BLaER1 treated with 17β-estradiol and CSF1 and Interleukin-3, amounts not matched to agents 10 nM and 100 nM (cell line): ENCODE measurements around the gene PODN.

Experiments
- H3K27ac ChIP-seq, 11 experiments: shearing (Covaris generic); formaldehyde crosslinking; 2 replicates each; pipeline ENCODE4 v1.8.1; 2022
- H3K27me3 ChIP-seq, 11 experiments: shearing (Covaris generic); formaldehyde crosslinking; 2 replicates each; pipeline ENCODE4 v1.8.1; 2022
- H3K36me3 ChIP-seq, 11 experiments: shearing (Covaris generic); formaldehyde crosslinking; 2 replicates each; pipeline ENCODE4 v1.8.1; 2022
- H3K4me1 ChIP-seq, 10 experiments: shearing (Covaris generic); formaldehyde crosslinking; 2 replicates each; pipeline ENCODE4 v1.8.1; 2022
- H3K4me2 ChIP-seq, 11 experiments: shearing (Covaris generic); formaldehyde crosslinking; 2 replicates each; pipeline ENCODE4 v1.8.1; 2022
- H3K4me3 ChIP-seq, 10 experiments: shearing (Covaris generic); formaldehyde crosslinking; 2 replicates each; pipeline ENCODE4 v1.8.1; 2022
- H3K9ac ChIP-seq, 11 experiments: shearing (Covaris generic); formaldehyde crosslinking; 2 replicates each; pipeline ENCODE4 v1.8.1; 2022
- H3K9me3 ChIP-seq, 11 experiments: shearing (Covaris generic); formaldehyde crosslinking; replicated peaks in 1 of 11; 2 replicates each; pipeline ENCODE4 v1.8.1; 2022
- H4K20me1 ChIP-seq, 11 experiments: shearing (Covaris generic); formaldehyde crosslinking; 2 replicates each; pipeline ENCODE4 v1.8.1; 2022
- Cebpa-rat ChIP-seq, 11 experiments: shearing (Covaris generic); IDR thresholded peaks; 2 replicates each; pipeline ENCODE4 v1.8.1; 2022

Gene PODN

GRCh38 chr1:53069663-53070327, 7.8 kb downstream of the PODN start:
- H3K36me3 ChIP-seq: no peaks in the 10 kb centered on the region
- TF ChIP-seq Cebpa-rat (IDR thresholded peaks at IDR 0.05): no peak
- no peak overlapping the region for H3K27ac ChIP-seq
- no peaks in the 10 kb centered on the region for H4K20me1 ChIP-seq
- no peak overlapping the region for H3K4me3 ChIP-seq
- H3K4me1 ChIP-seq: no peaks in the 10 kb centered on the region
- no peaks in the 10 kb centered on the region for H3K9me3 ChIP-seq
- no peak overlapping the region for H3K4me2 ChIP-seq
- H3K27me3 ChIP-seq: peaks cover 0 to 12% (median 3%) of the 10 kb centered on the region in 11 experiments; a peak in 8 of 22 replicates
- H3K9ac ChIP-seq: no peak overlapping the region

- H3K4me2 ChIP-seq: no peak overlapping the region
- TF ChIP-seq Cebpa-rat (IDR thresholded peaks at IDR 0.05): no peak
- H3K9me3 ChIP-seq: no peaks in the 10 kb centered on the region
- H4K20me1 ChIP-seq: no peaks in the 10 kb centered on the region
- no peak overlapping the region for H3K27ac ChIP-seq
- H3K9ac ChIP-seq: no peak overlapping the region
- no peaks in the 10 kb centered on the region for H3K4me1 ChIP-seq
- H3K27me3 ChIP-seq: peaks cover 0 to 3% (median 0%) of the 10 kb centered on the region in 11 experiments; a peak in 2 of 22 replicates
- no peak overlapping the region for H3K4me3 ChIP-seq
- no peaks in the 10 kb centered on the region for H3K36me3 ChIP-seq
Observed at GRCh38 chr1:53070621-53071020, 8.6 kb downstream of the PODN start.

GRCh38 chr1:53071167-53071865, 9.3 kb downstream of the PODN start:
- no peak overlapping the region for H3K9ac ChIP-seq
- H3K27ac ChIP-seq: no peak overlapping the region
- no peak overlapping the region for H3K4me3 ChIP-seq
- no peaks in the 10 kb centered on the region for H3K9me3 ChIP-seq
- no peaks in the 10 kb centered on the region for H3K27me3 ChIP-seq
- no peaks in the 10 kb centered on the region for H3K36me3 ChIP-seq
- no peak for TF ChIP-seq Cebpa-rat (IDR thresholded peaks at IDR 0.05)
- no peaks in the 10 kb centered on the region for H3K4me1 ChIP-seq
- H4K20me1 ChIP-seq: no peaks in the 10 kb centered on the region
- no peak overlapping the region for H3K4me2 ChIP-seq

- H4K20me1 ChIP-seq: no peaks in the 10 kb centered on the region
- no peak overlapping the region for H3K9ac ChIP-seq
- H3K4me1 ChIP-seq: no peaks in the 10 kb centered on the region
- H3K4me2 ChIP-seq: no peak overlapping the region
- no peak overlapping the region for H3K4me3 ChIP-seq
- H3K36me3 ChIP-seq: no peaks in the 10 kb centered on the region
- no peak for TF ChIP-seq Cebpa-rat (IDR thresholded peaks at IDR 0.05)
- H3K9me3 ChIP-seq: no peaks in the 10 kb centered on the region
- no peaks in the 10 kb centered on the region for H3K27me3 ChIP-seq
- H3K27ac ChIP-seq: no peak overlapping the region
Observed at GRCh38 chr1:53071915-53072314, 9.9 kb downstream of the PODN start.

GRCh38 chr1:53073287-53073686, 11.3 kb downstream of the PODN start:
- Histone ChIP-seq H3K27ac (no peak overlapping the region), H3K4me1 (no peaks in the 10 kb centered on the region), H3K27me3 (no peaks in the 10 kb centered on the region), H3K4me2 (no peak overlapping the region), H3K9ac (no peak overlapping the region), H3K4me3 (no peak overlapping the region), H3K36me3 (no peaks in the 10 kb centered on the region), H4K20me1 (0 out of 22 replicates have a peak, but pooled peaks cover 0 to 1% (median 0%) of the 10 kb centered on the region in 11 experiments), H3K9me3 (no peaks in the 10 kb centered on the region)
- TF ChIP-seq Cebpa-rat (IDR thresholded peaks at IDR 0.05): no peak

GRCh38 chr1:53073868-53074311, 11.9 kb downstream of the PODN start:
- Histone ChIP-seq H3K27ac (no peak overlapping the region), H4K20me1 (0 out of 22 replicates have a peak, but pooled peaks cover 0 to 7% (median 0%) of the 10 kb centered on the region in 11 experiments), H3K27me3 (no peaks in the 10 kb centered on the region), H3K4me3 (no peak overlapping the region), H3K36me3 (no peaks in the 10 kb centered on the region), H3K9me3 (no peaks in the 10 kb centered on the region), H3K4me1 (no peaks in the 10 kb centered on the region), H3K9ac (no peak overlapping the region), H3K4me2 (no peak overlapping the region)
- TF ChIP-seq Cebpa-rat (IDR thresholded peaks at IDR 0.05): no peak

GRCh38 chr1:53074313-53075154, 12.5 kb downstream of the PODN start:
- H3K9ac ChIP-seq: no peak overlapping the region

GRCh38 chr1:53075206-53075605, 13.2 kb downstream of the PODN start:
- Histone ChIP-seq H4K20me1 (0 out of 22 replicates have a peak, but pooled peaks cover 0 to 8% (median 0%) of the 10 kb centered on the region in 11 experiments), H3K27ac (no peak overlapping the region), H3K27me3 (no peaks in the 10 kb centered on the region), H3K9ac (no peak overlapping the region), H3K4me2 (no peak overlapping the region), H3K9me3 (no peaks in the 10 kb centered on the region), H3K4me1 (no peaks in the 10 kb centered on the region), H3K4me3 (no peak overlapping the region), H3K36me3 (no peaks in the 10 kb centered on the region)
- no peak for TF ChIP-seq Cebpa-rat (IDR thresholded peaks at IDR 0.05)

More at GRCh38 chr1:53074313-53075154, 12.5 kb downstream of the PODN start:
- no peaks in the 10 kb centered on the region for H3K27me3 ChIP-seq
- 0 out of 22 replicates have a peak, but pooled peaks cover 0 to 8% (median 0%) of the 10 kb centered on the region in 11 experiments for H4K20me1 ChIP-seq
- TF ChIP-seq Cebpa-rat (IDR thresholded peaks at IDR 0.05): no peak
- H3K36me3 ChIP-seq: no peaks in the 10 kb centered on the region
- H3K4me3 ChIP-seq: no peak overlapping the region
- no peak overlapping the region for H3K4me2 ChIP-seq
- no peak overlapping the region for H3K27ac ChIP-seq
- H3K4me1 ChIP-seq: no peaks in the 10 kb centered on the region
- no peaks in the 10 kb centered on the region for H3K9me3 ChIP-seq

GRCh38 chr1:53075761-53076163, 13.7 kb downstream of the PODN start:
- H3K9ac ChIP-seq: no peak overlapping the region
- no peaks in the 10 kb centered on the region for H3K9me3 ChIP-seq
- no peak overlapping the region for H3K4me2 ChIP-seq
- no peaks in the 10 kb centered on the region for H3K4me1 ChIP-seq
- H3K27me3 ChIP-seq: no peaks in the 10 kb centered on the region
- H3K27ac ChIP-seq: no peak overlapping the region
- H3K4me3 ChIP-seq: no peak overlapping the region
- H4K20me1 ChIP-seq: 0 out of 22 replicates have a peak, but pooled peaks cover 0 to 8% (median 0%) of the 10 kb centered on the region in 11 experiments
- no peaks in the 10 kb centered on the region for H3K36me3 ChIP-seq
- TF ChIP-seq Cebpa-rat (IDR thresholded peaks at IDR 0.05): no peak
